Stomach (tissue), 4 donors: Measurements from ENCODE around the gene LCE1F.

Experiments
- POLR2A ChIP-seq, 4 donors: fragments of 450-650 bp; IDR thresholded peaks; one replicate each; pipeline ENCODE4 v1.6.1; 2016; ENCODE audit warnings: antibody characterized with exemption in 4 of 4, control low read depth in 2 of 4, mild to moderate bottlenecking in 1 of 4, moderate library complexity in 1 of 4
- POLR2AphosphoS5 ChIP-seq, 3 donors: sonication (generic); formaldehyde crosslinking; IDR thresholded peaks; one replicate each; pipeline ENCODE4 v1.6.1; 2016; ENCODE audit warnings: antibody characterized with exemption in 3 of 3
- TF ChIP-seq, protein P1 (sequence below), 7 experiments: fragments of 450-650 bp in 4 of 7; fragments of 200-600 bp in 3 of 7; sonication (generic) in 3 of 7; IDR thresholded peaks; one replicate each; pipeline ENCODE4 v1.5.1; 2016 to 2019; ENCODE audit warnings: antibody characterized with exemption in 7 of 7, control low read depth in 2 of 7, mild to moderate bottlenecking in 1 of 7

DNA sequence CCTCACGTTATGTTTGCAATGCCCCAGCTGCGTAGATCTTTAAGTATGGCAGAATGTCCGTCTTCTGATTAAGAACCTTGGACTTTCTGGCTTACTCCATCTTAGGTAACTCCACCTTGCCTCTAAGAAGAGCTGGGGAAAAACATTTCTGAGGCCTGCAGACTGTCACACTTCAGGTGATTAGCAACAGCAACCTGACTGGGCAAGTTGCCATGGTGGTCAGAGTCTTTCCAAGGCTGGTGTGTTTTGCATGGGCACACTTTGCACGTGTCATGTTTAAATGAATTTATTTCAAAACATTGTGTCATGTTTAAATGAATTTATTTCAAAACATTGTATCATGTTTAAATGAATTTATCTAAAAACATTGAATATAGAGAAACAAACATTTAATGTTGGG lies 16.3 kb upstream of the LCE1F start:
- TF ChIP-seq, protein P1, sequence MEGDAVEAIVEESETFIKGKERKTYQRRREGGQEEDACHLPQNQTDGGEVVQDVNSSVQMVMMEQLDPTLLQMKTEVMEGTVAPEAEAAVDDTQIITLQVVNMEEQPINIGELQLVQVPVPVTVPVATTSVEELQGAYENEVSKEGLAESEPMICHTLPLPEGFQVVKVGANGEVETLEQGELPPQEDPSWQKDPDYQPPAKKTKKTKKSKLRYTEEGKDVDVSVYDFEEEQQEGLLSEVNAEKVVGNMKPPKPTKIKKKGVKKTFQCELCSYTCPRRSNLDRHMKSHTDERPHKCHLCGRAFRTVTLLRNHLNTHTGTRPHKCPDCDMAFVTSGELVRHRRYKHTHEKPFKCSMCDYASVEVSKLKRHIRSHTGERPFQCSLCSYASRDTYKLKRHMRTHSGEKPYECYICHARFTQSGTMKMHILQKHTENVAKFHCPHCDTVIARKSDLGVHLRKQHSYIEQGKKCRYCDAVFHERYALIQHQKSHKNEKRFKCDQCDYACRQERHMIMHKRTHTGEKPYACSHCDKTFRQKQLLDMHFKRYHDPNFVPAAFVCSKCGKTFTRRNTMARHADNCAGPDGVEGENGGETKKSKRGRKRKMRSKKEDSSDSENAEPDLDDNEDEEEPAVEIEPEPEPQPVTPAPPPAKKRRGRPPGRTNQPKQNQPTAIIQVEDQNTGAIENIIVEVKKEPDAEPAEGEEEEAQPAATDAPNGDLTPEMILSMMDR (IDR thresholded peaks at IDR 0.05), result no peak
- TF ChIP-seq POLR2AphosphoS5 (IDR thresholded peaks at IDR 0.05) (no peak), POLR2A (IDR thresholded peaks at IDR 0.05) (no peak)
